ENCODE data around the gene SRPK3.

DNA sequence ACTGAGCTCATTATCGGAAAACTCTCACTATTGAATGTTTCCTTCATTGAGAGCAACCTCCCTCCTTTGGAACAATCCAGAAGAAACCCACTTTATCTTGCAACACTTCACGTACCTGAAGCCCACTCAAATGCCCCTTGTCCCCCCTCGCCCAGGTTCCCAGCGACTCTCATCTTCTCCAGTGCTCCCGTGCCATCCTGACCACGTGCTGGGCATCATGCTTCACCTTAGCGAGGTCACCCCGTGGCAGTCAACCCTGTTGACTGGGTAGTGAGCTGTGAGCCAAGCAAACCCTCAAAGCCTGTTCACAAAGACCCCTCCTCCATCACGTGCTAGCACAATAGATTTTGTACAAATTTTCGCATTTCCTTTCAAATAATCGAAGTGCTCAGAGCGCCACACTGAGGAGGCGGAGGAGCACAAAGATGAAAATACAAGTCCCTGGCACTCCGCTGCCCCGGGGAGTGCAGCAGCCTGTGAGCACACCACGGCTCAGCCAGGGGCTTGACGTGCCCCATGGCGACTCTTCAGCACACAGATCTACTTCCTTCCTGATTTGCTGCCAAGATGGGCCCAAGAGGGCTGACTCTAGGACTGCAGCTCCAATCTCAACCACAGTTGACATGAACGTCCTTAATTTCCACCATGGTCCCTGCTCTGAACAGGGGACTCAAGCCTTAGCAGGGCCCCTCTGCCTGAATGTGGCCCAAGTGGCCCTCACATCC is 33.9 kb downstream of the SRPK3 start:
- TF ChIP-seq, protein P1, sequence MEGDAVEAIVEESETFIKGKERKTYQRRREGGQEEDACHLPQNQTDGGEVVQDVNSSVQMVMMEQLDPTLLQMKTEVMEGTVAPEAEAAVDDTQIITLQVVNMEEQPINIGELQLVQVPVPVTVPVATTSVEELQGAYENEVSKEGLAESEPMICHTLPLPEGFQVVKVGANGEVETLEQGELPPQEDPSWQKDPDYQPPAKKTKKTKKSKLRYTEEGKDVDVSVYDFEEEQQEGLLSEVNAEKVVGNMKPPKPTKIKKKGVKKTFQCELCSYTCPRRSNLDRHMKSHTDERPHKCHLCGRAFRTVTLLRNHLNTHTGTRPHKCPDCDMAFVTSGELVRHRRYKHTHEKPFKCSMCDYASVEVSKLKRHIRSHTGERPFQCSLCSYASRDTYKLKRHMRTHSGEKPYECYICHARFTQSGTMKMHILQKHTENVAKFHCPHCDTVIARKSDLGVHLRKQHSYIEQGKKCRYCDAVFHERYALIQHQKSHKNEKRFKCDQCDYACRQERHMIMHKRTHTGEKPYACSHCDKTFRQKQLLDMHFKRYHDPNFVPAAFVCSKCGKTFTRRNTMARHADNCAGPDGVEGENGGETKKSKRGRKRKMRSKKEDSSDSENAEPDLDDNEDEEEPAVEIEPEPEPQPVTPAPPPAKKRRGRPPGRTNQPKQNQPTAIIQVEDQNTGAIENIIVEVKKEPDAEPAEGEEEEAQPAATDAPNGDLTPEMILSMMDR (conservative IDR thresholded peaks at IDR 0.05), result no peak
- TF ChIP-seq EZH2 (IDR thresholded peaks at IDR 0.05; ENCODE audit: low read depth), result no peak

Measured in PC-9 (cell line).